ENCODE measurements around the gene PEMT.
A peak's percentile ranks its signal among the peaks of the same experiment; 100 is the strongest.
"Not testable (repeated sequence)": the region's sequence is repeated elsewhere in the genome, so short reads cannot be mapped to it uniquely, and the experiment has no call there.

Gene PEMT

GRCh38 chr17:17591355-17592298 is at the start of gene PEMT:
Gene PEMT, minus strand, starts transcription at chr17:17591708. Its CDS starts 82 bp downstream, at chr17:17591626.
- DNase-seq (ENCODE audit: low read depth), result peak; percentile 84

GRCh38 chr17:17639661-17640270 is 48.3 kb upstream of the PEMT start:
- DNase-seq (ENCODE audit: low read depth), result not testable (repeated sequence)

GRCh38 chr17:17638467-17638866 is 47.0 kb upstream of the PEMT start:
- DNase-seq (ENCODE audit: low read depth), result no peak

- DNase-seq (ENCODE audit: low read depth), result no peak
Measured at GRCh38 chr17:17636272-17636885, 44.9 kb upstream of the PEMT start.

GRCh38 chr17:17635537-17636271 is 44.2 kb upstream of the PEMT start:
- DNase-seq (ENCODE audit: low read depth), result not testable (repeated sequence)

- DNase-seq (ENCODE audit: low read depth), result no peak
Measured at GRCh38 chr17:17635126-17635525, 43.6 kb upstream of the PEMT start.

- DNase-seq (ENCODE audit: low read depth), result no peak
Measured at GRCh38 chr17:17633310-17633709, 41.8 kb upstream of the PEMT start.

- not testable (repeated sequence) for DNase-seq (ENCODE audit: low read depth)
Measured at GRCh38 chr17:17632690-17633089, 41.2 kb upstream of the PEMT start.

- DNase-seq (ENCODE audit: low read depth), result no peak
Measured at GRCh38 chr17:17628388-17629008, 37.0 kb upstream of the PEMT start.

GRCh38 chr17:17626840-17627239 is 35.3 kb upstream of the PEMT start:
- DNase-seq (ENCODE audit: low read depth), result no peak

- no peak for DNase-seq (ENCODE audit: low read depth)
Measured at GRCh38 chr17:17626151-17626805, 34.8 kb upstream of the PEMT start.

- DNase-seq (ENCODE audit: low read depth), result no peak
Measured at GRCh38 chr17:17624741-17625140, 33.2 kb upstream of the PEMT start.

GRCh38 chr17:17623904-17624303 is 32.4 kb upstream of the PEMT start:
- no peak for DNase-seq (ENCODE audit: low read depth)

- DNase-seq (ENCODE audit: low read depth), result no peak
Measured at GRCh38 chr17:17621254-17621653, 29.7 kb upstream of the PEMT start.

- DNase-seq (ENCODE audit: low read depth), result peak; percentile 42
Measured at GRCh38 chr17:17613708-17614114, 22.2 kb upstream of the PEMT start.

GRCh38 chr17:17612085-17613022 is 20.8 kb upstream of the PEMT start:
- DNase-seq (ENCODE audit: low read depth), result no peak

- no peak for DNase-seq (ENCODE audit: low read depth)
Measured at GRCh38 chr17:17609121-17609520, 17.6 kb upstream of the PEMT start.

- DNase-seq (ENCODE audit: low read depth), result no peak
Measured at GRCh38 chr17:17606416-17607000, 15.0 kb upstream of the PEMT start.

GRCh38 chr17:17605729-17606088 is 14.2 kb upstream of the PEMT start:
- DNase-seq (ENCODE audit: low read depth), result no peak
